Gastroesophageal sphincter (tissue), 3 donors: ENCODE results near the gene KRT35.

Source experiments
- CTCF ChIP-seq, 4 experiments: fragments of 200-600 bp in 2 of 4; fragments of 450-650 bp in 2 of 4; sonication (generic) in 1 of 4; IDR thresholded peaks; one replicate each; pipeline ENCODE4 v1.5.1; 2017 to 2019; ENCODE audit warnings: antibody characterized with exemption in 4 of 4, mild to moderate bottlenecking in 2 of 4, moderate library complexity in 2 of 4
- EP300 ChIP-seq: sonication (generic); formaldehyde crosslinking; IDR thresholded peaks from one replicate; pipeline ENCODE4 v1.6.1; 2017; ENCODE audit warnings: antibody characterized with exemption, mild to moderate bottlenecking
- POLR2AphosphoS5 ChIP-seq: sonication (generic); formaldehyde crosslinking; IDR thresholded peaks from one replicate; pipeline ENCODE4 v1.6.1; 2017; ENCODE audit warnings: antibody characterized with exemption

- TF ChIP-seq EP300 (no peak), CTCF (IDR thresholded peaks at IDR 0.05) (no peak), POLR2AphosphoS5 (no peak)
Observed at GRCh38 chr17:41453066-41453465, 27.9 kb downstream of the KRT35 start.
